D721Med (cell line): ENCODE results near the gene JAM3.

ENCODE experiments used
- DNase-seq: peaks from one replicate; pipeline ENCODE4 v3.0.0; 2011; ENCODE audit warnings: low spot score; ENCODE audit not compliant: insufficient read length
- FAIRE-seq: peaks from 2 replicates; lab custom pipeline; 2011; peaks lifted over from hg19 to GRCh38; lab: Jason Lieb, UNC
- TF ChIP-seq, protein P1 (sequence below): IDR thresholded peaks from 2 replicates; pipeline ENCODE4 v1.5.1; 2012; ENCODE audit warnings: mild to moderate bottlenecking, control low read depth; ENCODE audit not compliant: insufficient read depth; ENCODE audit errors: missing control alignments

Gene JAM3

DNA sequence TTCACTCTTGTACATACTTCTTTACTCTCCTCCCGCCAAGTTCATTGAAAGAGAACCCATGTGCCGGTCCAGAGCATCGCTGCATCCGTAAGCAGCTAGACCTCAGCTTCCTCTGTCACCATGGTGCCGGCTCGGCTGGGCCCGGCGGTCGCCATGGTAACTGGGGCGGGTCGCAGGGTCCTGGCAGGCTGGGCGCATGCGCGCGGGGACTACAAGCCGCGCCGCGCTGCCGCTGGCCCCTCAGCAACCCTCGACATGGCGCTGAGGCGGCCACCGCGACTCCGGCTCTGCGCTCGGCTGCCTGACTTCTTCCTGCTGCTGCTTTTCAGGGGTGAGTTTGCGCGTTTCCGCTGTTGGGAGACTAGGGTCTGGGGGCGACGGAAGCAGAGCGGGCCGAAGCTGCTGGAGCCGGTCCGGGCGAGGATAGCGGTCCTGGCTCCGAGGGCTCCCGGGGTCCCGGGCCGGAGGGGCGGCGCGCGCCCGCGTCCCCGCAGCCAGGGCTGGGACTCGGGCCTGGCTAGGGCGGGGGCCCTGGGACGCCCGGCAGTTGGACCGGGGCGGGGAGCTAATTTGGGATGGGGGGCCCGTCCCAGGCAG, at the start of gene JAM3:
TSS of gene JAM3 (plus strand) at position 244 of the 597 bp plus-strand sequence. CDS start at position 256, 12 bp downstream.
- FAIRE-seq (no peak), DNase-seq (peak; percentile 98)
- TF ChIP-seq, protein P1, sequence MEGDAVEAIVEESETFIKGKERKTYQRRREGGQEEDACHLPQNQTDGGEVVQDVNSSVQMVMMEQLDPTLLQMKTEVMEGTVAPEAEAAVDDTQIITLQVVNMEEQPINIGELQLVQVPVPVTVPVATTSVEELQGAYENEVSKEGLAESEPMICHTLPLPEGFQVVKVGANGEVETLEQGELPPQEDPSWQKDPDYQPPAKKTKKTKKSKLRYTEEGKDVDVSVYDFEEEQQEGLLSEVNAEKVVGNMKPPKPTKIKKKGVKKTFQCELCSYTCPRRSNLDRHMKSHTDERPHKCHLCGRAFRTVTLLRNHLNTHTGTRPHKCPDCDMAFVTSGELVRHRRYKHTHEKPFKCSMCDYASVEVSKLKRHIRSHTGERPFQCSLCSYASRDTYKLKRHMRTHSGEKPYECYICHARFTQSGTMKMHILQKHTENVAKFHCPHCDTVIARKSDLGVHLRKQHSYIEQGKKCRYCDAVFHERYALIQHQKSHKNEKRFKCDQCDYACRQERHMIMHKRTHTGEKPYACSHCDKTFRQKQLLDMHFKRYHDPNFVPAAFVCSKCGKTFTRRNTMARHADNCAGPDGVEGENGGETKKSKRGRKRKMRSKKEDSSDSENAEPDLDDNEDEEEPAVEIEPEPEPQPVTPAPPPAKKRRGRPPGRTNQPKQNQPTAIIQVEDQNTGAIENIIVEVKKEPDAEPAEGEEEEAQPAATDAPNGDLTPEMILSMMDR: no peak

DNA sequence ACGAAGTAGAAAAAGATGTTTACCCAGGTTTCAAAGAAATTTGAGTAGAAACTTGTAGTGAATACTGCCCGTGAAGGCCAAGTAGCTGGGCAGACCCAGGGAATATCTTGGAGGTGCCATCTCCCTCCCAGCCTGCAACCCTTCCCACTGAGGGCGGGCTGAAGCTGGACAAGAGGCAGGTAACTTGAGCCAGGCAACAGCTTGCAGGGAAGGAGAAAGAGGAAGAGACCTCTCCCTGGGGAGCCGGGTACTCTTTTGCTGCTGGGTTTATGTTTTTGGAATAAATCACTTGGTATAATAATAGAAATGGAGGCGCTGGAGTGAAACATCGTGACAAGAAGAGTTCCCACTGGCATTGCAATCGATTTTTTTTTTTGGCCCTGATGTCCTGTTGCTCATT, 49.4 kb upstream of the JAM3 start:
- no peak for FAIRE-seq
- no peak for DNase-seq
- TF ChIP-seq, protein P1: no peak

DNA sequence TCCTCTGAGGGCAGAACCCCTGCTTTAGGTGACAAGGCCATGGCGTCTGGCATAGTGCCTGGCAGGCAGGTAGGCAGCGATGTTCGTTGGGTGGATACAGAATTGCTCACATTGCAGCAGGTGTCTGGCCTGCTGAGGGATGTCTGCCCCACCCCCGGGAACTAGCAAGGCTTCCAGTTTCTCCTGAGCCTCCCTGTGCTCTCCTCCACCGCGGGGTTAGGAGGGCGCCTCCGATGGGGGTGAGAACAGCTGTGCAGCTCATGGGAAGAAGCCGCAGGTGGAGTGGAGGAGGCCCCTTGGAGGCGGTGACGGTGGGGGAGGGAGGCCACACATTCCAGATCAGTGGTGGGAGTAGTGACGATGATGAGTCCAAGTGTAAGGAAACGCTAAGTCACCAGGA, 48.3 kb upstream of the JAM3 start:
- TF ChIP-seq, protein P1: no peak
- FAIRE-seq (no peak), DNase-seq (no peak)

DNA sequence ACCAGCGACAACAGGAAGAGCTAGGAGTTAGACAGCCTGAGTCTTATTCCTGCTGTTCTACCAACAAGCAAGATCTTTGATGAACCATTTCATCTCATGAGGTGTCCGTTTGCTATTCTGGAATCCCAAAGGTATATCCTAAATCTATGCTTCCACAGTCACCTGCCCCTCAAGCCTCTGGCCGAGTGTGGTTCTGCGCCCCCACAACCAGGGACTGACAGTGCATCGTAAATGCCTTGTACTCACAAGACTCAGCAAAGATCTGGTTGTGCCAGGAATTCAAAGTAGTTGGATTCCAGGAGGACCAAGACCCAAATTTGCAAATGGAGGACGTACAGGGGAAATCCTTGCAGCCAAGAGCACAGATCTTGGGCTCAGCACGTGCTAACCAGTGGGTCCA, 47.5 kb upstream of the JAM3 start:
- no peak for FAIRE-seq
- TF ChIP-seq, protein P1: no peak
- DNase-seq: no peak

DNA sequence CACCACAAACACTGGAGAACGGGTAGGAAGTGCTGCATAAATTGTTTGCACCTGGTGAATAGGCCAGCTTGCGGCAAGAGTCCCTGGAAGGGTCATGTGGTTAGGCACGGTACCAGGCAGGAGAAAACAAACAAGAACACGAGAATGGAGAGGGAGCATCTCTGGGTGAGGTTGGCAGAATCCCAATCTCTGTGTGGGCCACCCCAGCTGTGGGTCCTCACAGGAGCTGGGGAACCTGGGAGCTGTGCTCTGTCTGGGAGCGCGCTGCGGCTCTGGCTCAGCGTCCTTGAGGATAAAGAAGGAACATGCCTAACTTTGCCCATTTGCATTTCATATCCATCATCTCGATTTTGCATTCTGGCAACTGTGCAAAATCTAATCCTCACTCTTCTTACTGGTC, 46.1 kb upstream of the JAM3 start:
- TF ChIP-seq, protein P1: no peak
- no peak for DNase-seq

DNA sequence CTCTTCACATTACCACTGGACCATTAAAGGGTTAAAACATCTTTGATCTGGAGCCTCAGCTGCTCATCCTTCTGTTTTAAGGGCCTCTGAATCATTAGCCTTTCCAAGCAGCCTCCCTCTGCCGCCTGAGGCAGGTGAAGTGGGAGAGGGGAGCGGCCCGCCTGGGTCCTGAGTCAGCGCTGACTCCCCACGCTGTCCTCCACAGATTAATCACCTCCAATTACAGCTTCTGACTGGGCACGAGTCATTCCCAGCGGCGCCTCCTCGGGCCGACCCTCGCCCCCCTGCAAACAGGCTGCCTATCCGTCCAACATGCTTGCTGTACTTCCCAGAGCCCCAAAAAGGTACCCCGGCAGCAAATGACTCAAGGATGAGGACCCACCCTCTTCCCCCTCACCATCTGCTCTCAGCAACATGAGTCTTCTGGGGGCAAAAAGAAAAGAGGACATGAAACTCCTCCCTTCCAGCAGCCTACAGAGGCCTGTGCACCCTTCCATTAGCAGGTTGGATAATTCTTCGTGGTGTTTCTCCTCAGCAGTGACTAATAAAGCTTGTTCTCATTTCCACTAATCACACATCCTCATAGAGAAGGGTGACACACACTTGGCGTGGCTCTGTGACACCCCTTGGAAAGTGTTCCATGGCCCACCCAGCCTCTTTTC, 44.3 kb upstream of the JAM3 start:
- TF ChIP-seq, protein P1: no peak
- FAIRE-seq (no peak), DNase-seq (no peak)

More for the DNA sequence above, 46.1 kb upstream of the JAM3 start:
- no peak for FAIRE-seq

DNA sequence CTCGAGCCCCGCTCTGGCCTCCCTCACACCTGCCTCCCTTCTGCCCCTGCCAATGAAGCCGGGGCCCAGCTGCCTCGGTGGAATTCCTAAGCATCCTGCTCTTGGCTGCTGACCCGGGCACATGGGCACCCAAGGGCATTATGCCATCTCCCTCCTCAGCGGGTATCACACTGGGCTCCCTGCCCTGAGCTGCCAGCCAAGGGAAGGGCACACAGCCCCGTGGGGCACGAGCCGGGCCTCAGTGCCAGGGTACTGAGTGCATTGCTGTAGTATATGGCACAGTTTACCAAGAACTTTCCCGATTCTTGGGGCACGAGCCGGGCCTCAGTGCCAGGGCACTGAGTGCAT, 43.8 kb upstream of the JAM3 start:
- DNase-seq (no peak), FAIRE-seq (no peak)
- TF ChIP-seq, protein P1: no peak
